Body of pancreas (tissue), 4 donors: ENCODE data around the gene FBL.

Source experiments
- CTCF ChIP-seq, 7 experiments: fragments of 450-650 bp in 4 of 7; fragments of 200-600 bp in 3 of 7; sonication (generic) in 3 of 7; IDR thresholded peaks; one replicate each; pipeline ENCODE4 v1.5.1; 2016 to 2019; ENCODE audit warnings: antibody characterized with exemption in 7 of 7
- POLR2A ChIP-seq, 3 donors: fragments of 450-650 bp; IDR thresholded peaks; one replicate each; pipeline ENCODE4 v1.6.1; 2016; ENCODE audit warnings: antibody characterized with exemption in 3 of 3, mild to moderate bottlenecking in 2 of 3

- no peak for TF ChIP-seq CTCF (IDR thresholded peaks at IDR 0.05)
- no peak for TF ChIP-seq POLR2A (IDR thresholded peaks at IDR 0.05)
These were observed 25.5 kb downstream of the FBL start for GRCh38 chr19:39820696-39821095.
